Adrenal gland (tissue), 12 donors: ENCODE results near the gene TLCD2. TPM values are rescaled to one million over a fixed set of nuclear protein-coding genes. Genes with fewer than 3 reads are reported as not detected.
"Not testable (repeated sequence)": the region's sequence is repeated elsewhere in the genome, so short reads cannot be mapped to it uniquely, and the experiment has no call there.

Experiments used
- DNase-seq, 7 donors: peaks; one replicate each; pipeline ENCODE4 v3.0.0-alpha.2; 2019 to 2020
- H3K27ac ChIP-seq, 5 donors: fragments of 200-600 bp; sonication (generic) in 4 of 5; 1 replicate in 3 of 5; 2 replicates in 2 of 5; pipeline versions ENCODE4 v1.5.1 to v1.8.0; 2016 to 2020; ENCODE audit warnings: mild to moderate bottlenecking in 1 of 5
- H3K27me3 ChIP-seq: fragments of 200-600 bp; 2 replicates; pipeline ENCODE4 v1.8.0; 2021
- H3K36me3 ChIP-seq, 2 donors: fragments of 200-600 bp; replicated peaks in 1 of 2; 1 replicate in 1 of 2; 2 replicates in 1 of 2; pipeline versions ENCODE4 v1.5.1 to v1.8.0; 2018 to 2022
- H3K4me1 ChIP-seq, 2 donors: fragments of 200-600 bp; replicated peaks in 1 of 2; 1 replicate in 1 of 2; 2 replicates in 1 of 2; pipeline versions ENCODE4 v1.5.1 to v1.8.0; 2018 to 2021
- H3K4me3 ChIP-seq, 4 donors: fragments of 200-600 bp; sonication (generic) in 3 of 4; one replicate each; pipeline ENCODE4 v1.5.1; 2016 to 2018
- H3K9me3 ChIP-seq, 3 donors: fragments of 200-600 bp; sonication (generic) in 1 of 3; replicated peaks in 1 of 3; 1 replicate in 2 of 3; 2 replicates in 1 of 3; pipeline versions ENCODE4 v1.5.1 to v1.8.0; 2016 to 2021
- POLR2A ChIP-seq, 2 donors: fragments of 450-650 bp; IDR thresholded peaks; one replicate each; pipeline ENCODE4 v1.6.1; 2017; ENCODE audit warnings: antibody characterized with exemption in 2 of 2, mild to moderate bottlenecking in 2 of 2, moderate library complexity in 1 of 2
- WGBS, 4 donors: extraction: QIAGEN DNeasy Blood & Tissue Kit in 2 of 4; methylation state at CpG; one replicate each; pipeline versions ENCODE4 v1.1.5 to v1.1.7; 2013 to 2017; 5-methylcytosine and 5-hydroxymethylcytosine counted together
- intact Hi-C, 2 donors: fragments of 100-400 bp; cut with DNase I; formaldehyde crosslinking; loops; one replicate each; pipeline versions ENCODE4 v1.14.1 to v1.15.0; 2022 to 2023
- polyA plus RNA-seq, 3 donors: library from polyadenylated mRNA; stranded (reverse); fragments of 200-250 nt in 2 of 3; fragments of 350-450 nt in 1 of 3; fragmentation: Illumina TruSeq in 1 of 3; extraction: RNeasy Lipid Tissue Mini Kit (QIAGEN cat#74804) in 1 of 3; gene quantifications; one replicate each; pipeline ENCODE4 v1.2.3, GENCODE V29; 2013 to 2014
- total RNA-seq, 9 donors: library from RNA; depleted of rRNA in 4 of 9; stranded (reverse); fragments of >200 nt in 4 of 9; fragments of 120-200 nt in 1 of 9; fragmentation: NEBNext Ultra II Directional in 1 of 9; extraction: Animal tissue kit (Norgen Biotek cat#: 25700) in 1 of 9; gene quantifications; one replicate each; pipeline versions ENCODE4 v1.1.0 to v1.2.4, GENCODE V29; 2013 to 2023
- TF ChIP-seq, protein P1 (sequence below), 6 experiments: fragments of 450-650 bp in 4 of 6; fragments of 200-600 bp in 2 of 6; sonication (generic) in 1 of 6; IDR thresholded peaks; 1 replicate in 5 of 6; 2 replicates in 1 of 6; pipeline versions ENCODE4 v1.5.1 to v1.8.0; 2016 to 2021; ENCODE audit warnings: antibody characterized with exemption in 6 of 6, mild to moderate bottlenecking in 2 of 6, moderate library complexity in 1 of 6
- donor health status: healthy with polysubstance abuse.
- donor health status: Bipolar disorder and iron deficiency.
- donor health status: DM: yes; HTN: yes; CAD: no.
- donor health status: DM: no; HTN: no; CAD: no.
- donor health status: DM: no; HTN: no; CAD: no.
- donor health status: DM: yes; HTN: yes; CAD: no.

Gene TLCD2
- total and polyA plus RNA-seq, 12 donors: 4.3 to 58.8 (median 10.6) TPM

DNA sequence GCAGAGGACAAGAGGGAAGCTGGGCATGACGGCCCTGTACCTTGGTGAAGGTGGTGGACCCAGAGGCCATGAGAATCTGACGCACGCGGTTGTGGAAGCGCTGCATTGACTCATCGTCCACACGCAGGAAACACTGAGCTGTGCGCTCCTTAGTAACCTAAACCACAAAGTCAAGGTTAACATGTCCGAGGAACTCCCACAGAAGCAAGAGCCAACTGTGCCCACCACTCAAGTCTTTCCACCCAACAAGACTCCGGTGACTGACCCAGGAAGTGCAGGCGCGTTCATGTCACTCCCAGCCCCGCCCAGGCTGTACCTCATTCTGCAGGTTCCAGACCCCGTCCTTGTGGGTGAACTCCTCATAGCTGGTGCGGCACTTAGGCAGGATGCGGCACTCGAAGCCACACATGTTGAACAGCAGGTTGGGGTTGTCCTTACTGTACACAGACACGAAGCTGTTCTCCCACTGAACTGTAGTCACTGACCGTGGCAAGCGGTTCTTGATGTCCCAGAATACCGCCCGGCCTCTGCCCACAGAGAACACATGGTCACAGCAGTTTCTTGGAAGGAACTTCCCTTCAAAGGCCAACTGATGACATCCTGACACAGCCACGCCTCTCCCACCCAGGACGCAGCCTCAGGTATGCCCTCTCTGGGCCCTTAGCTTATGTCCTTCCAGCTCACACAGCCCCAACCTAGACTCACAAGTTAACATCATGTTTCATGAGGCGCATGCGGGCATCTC lies 37.0 kb downstream of the TLCD2 start:
- Histone ChIP-seq H3K27me3 (no peaks in the 10 kb centered on the region), H3K36me3 (peaks cover 0 to 94% of the 10 kb centered on the region in 2 donors), H3K4me3 (no peak overlapping the region), H3K9me3 (no peaks in the 10 kb centered on the region), H3K27ac (peak overlapping the region in 4 of 5 donors; percentile 33 to 92 (median 72)), H3K4me1 (peaks cover 0 to 20% of the 10 kb centered on the region in 2 donors)
- intact Hi-C loops: no loop called here
- TF ChIP-seq, protein P1, sequence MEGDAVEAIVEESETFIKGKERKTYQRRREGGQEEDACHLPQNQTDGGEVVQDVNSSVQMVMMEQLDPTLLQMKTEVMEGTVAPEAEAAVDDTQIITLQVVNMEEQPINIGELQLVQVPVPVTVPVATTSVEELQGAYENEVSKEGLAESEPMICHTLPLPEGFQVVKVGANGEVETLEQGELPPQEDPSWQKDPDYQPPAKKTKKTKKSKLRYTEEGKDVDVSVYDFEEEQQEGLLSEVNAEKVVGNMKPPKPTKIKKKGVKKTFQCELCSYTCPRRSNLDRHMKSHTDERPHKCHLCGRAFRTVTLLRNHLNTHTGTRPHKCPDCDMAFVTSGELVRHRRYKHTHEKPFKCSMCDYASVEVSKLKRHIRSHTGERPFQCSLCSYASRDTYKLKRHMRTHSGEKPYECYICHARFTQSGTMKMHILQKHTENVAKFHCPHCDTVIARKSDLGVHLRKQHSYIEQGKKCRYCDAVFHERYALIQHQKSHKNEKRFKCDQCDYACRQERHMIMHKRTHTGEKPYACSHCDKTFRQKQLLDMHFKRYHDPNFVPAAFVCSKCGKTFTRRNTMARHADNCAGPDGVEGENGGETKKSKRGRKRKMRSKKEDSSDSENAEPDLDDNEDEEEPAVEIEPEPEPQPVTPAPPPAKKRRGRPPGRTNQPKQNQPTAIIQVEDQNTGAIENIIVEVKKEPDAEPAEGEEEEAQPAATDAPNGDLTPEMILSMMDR (IDR thresholded peaks at IDR 0.05): no peak
- TF ChIP-seq POLR2A (IDR thresholded peaks at IDR 0.05): no peak
- whole genome bisulfite sequencing, 4 donors: 60 to 78% (median 67%) methylated on average over 17 to 26 of the region's 26 CpGs
- peak in 6 of 7 donors; percentile 56 to 94 (median 86) for DNase-seq

DNA sequence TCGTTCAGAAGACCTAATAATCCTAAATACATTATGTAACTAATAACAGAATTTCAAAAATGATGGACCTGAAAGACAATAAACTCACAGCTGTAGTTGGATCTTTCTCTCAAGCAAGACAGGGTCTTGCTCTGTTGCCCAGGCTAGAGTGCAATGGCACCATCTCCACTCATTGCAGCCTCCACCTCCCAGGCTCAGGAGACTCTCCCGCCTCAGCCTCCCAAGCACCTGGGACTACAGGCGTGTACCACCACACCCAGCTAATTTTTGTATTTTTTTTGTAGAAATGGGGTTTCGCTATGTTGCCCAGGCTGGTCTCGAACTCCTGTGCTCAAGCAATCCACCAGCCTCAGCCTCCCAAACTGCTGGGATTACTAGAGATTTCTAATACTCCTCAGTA lies 46.2 kb downstream of the TLCD2 start:
- H3K27me3 ChIP-seq, intact Hi-C loops, H3K4me3 ChIP-seq, H3K27ac ChIP-seq, DNase-seq, H3K4me1 ChIP-seq, H3K9me3 ChIP-seq: not testable (repeated sequence)
- WGBS, 4 donors: 89 to 91% (median 89%) methylated on average over 4 to 5 of the region's 5 CpGs
- H3K36me3 ChIP-seq: peaks cover 0 to 98% of the 10 kb centered on the region in 2 donors

DNA sequence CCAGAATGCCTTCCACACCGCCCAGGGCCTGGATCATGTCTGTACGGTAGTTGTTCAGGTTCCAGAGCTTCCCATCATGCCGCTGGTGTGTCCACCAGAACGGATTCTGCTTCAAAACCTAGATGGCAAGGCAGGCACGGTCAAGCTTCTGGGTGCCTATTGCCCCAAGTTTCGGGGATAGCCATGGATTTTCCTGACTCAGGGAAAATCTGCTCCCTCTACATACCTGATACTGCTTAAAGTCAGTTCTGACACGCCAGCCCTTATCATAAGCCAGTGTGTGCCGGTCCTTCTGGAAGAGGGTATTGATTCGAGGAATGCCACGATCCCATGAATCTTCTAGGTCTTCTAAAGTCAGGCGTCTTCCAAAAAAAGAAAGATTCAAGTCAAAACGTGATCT lies 49.1 kb downstream of the TLCD2 start:
- DNase-seq: no peak
- H3K27ac ChIP-seq: peak overlapping the region in 1 of 5 donors; percentile 17
- H3K27me3 ChIP-seq: no peaks in the 10 kb centered on the region
- peaks cover 0 to 100% of the 10 kb centered on the region in 2 donors for H3K36me3 ChIP-seq
- no peaks in the 10 kb centered on the region for H3K4me1 ChIP-seq
- WGBS, 4 donors: 87 to 93% (median 88%) methylated on average over 11 to 12 of the region's 12 CpGs
- no peak overlapping the region for H3K4me3 ChIP-seq
- intact Hi-C loops: no loop called here
- no peak for TF ChIP-seq POLR2A (IDR thresholded peaks at IDR 0.05)
- TF ChIP-seq, protein P1 (IDR thresholded peaks at IDR 0.05): no peak
- H3K9me3 ChIP-seq: no peaks in the 10 kb centered on the region

DNA sequence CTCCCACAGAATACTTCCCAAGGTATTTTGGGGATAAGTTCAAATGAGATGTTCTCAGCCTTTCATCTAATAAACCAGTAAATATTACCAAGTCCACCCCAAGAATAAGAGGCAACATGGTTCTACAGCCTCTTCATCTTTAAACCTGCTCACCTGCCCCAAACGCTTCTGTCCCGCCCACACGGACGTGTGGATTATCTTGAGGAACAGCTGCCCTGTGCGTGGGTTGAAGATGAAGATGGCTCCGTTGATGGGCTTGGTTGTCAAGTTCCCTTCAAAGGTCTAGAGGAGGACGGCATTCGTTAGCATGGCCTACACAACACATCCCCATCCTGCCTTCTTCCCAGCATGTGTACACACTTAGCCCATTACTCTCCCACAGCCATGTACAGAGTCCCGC lies 52.1 kb downstream of the TLCD2 start:
- H3K36me3 ChIP-seq: peaks cover 0 to 100% of the 10 kb centered on the region in 2 donors
- H3K4me1 ChIP-seq: no peaks in the 10 kb centered on the region
- 89 to 92% (median 91%) methylated on average over 9 of the region's 9 CpGs for WGBS, 4 donors
- intact Hi-C loops: loop anchor here in 1 of 2 donors (10.0 kb wide), 1 partner anchor 47 kb away; no protein-coding TSS in a partner anchor
- TF ChIP-seq POLR2A (IDR thresholded peaks at IDR 0.05): no peak
- TF ChIP-seq, protein P1 (IDR thresholded peaks at IDR 0.05): no peak
- no peak for DNase-seq
- no peak overlapping the region for H3K4me3 ChIP-seq
- H3K27me3 ChIP-seq: no peaks in the 10 kb centered on the region
- no peak overlapping the region for H3K27ac ChIP-seq
- H3K9me3 ChIP-seq: no peaks in the 10 kb centered on the region
